ENCODE results near the gene RSPH1.

The RSPH1 gene

GRCh38 chr21:42542596-42542995 is 46.6 kb upstream of the RSPH1 start:
- TF ChIP-seq BHLHE40 (IDR thresholded peaks at IDR 0.05; ENCODE audit: borderline replicate concordance) (no peak), FOXK2 (IDR thresholded peaks at IDR 0.05) (no peak), ARNT (IDR thresholded peaks at IDR 0.05) (no peak), PKNOX1 (IDR thresholded peaks at IDR 0.05) (no peak)
- no peak for DNase-seq (ENCODE audit: extremely low spot score)
- ChIA-PET CTCF (no interaction called here), POLR2A (no interaction called here)

- ChIA-PET POLR2A (no interaction called here), CTCF (no interaction called here)
- no peak for TF ChIP-seq CTBP1 (IDR thresholded peaks at IDR 0.05; ENCODE audit: borderline replicate concordance)
- no peak for TF ChIP-seq ELF4 (IDR thresholded peaks at IDR 0.05)
- TF ChIP-seq FOXM1 (IDR thresholded peaks at IDR 0.05; ENCODE audit: borderline replicate concordance): no peak
- no peak for TF ChIP-seq FOXK2 (IDR thresholded peaks at IDR 0.05)
- no peak for TF ChIP-seq NFRKB (IDR thresholded peaks at IDR 0.05)
- TF ChIP-seq FOXA1 (IDR thresholded peaks at IDR 0.05): no peak
- no peak for TF ChIP-seq PKNOX1 (IDR thresholded peaks at IDR 0.05)
- TF ChIP-seq SUZ12 (IDR thresholded peaks at IDR 0.05): no peak
- no peak for TF ChIP-seq L3MBTL2 (conservative IDR thresholded peaks at IDR 0.05)
- TF ChIP-seq BHLHE40 (IDR thresholded peaks at IDR 0.05; ENCODE audit: borderline replicate concordance): no peak
- TF ChIP-seq ZNF384 (IDR thresholded peaks at IDR 0.05): no peak
- TF ChIP-seq ARNT (IDR thresholded peaks at IDR 0.05): no peak
- no peak for TF ChIP-seq SP1 (IDR thresholded peaks at IDR 0.05)
- TF ChIP-seq TARDBP (IDR thresholded peaks at IDR 0.05): no peak
- no peak for DNase-seq (ENCODE audit: extremely low spot score)
Observed at GRCh38 chr21:42542196-42542595, 46.2 kb upstream of the RSPH1 start.

GRCh38 chr21:42541618-42542017 is 45.6 kb upstream of the RSPH1 start:
- no peak for TF ChIP-seq PKNOX1 (IDR thresholded peaks at IDR 0.05)
- no peak for TF ChIP-seq CTBP1 (IDR thresholded peaks at IDR 0.05; ENCODE audit: borderline replicate concordance)
- TF ChIP-seq NFRKB (IDR thresholded peaks at IDR 0.05): no peak
- TF ChIP-seq L3MBTL2 (conservative IDR thresholded peaks at IDR 0.05): no peak
- POLR2A ChIA-PET: no interaction called here
- DNase-seq (ENCODE audit: extremely low spot score): no peak
- CTCF ChIA-PET: no interaction called here

GRCh38 chr21:42541174-42541573 is 45.1 kb upstream of the RSPH1 start:
- no peak for TF ChIP-seq ELF4 (IDR thresholded peaks at IDR 0.05)
- no peak for TF ChIP-seq ZNF384 (IDR thresholded peaks at IDR 0.05)
- TF ChIP-seq SP1 (IDR thresholded peaks at IDR 0.05): no peak
- no peak for TF ChIP-seq CTBP1 (IDR thresholded peaks at IDR 0.05; ENCODE audit: borderline replicate concordance)
- no peak for TF ChIP-seq HDGF (IDR thresholded peaks at IDR 0.05; ENCODE audit: borderline replicate concordance)
- TF ChIP-seq LEF1 (IDR thresholded peaks at IDR 0.05; ENCODE audit: borderline replicate concordance): no peak
- TF ChIP-seq SUZ12 (IDR thresholded peaks at IDR 0.05): no peak
- TF ChIP-seq BHLHE40 (IDR thresholded peaks at IDR 0.05; ENCODE audit: borderline replicate concordance): no peak
- no peak for TF ChIP-seq TARDBP (IDR thresholded peaks at IDR 0.05)
- TF ChIP-seq FOXA1 (IDR thresholded peaks at IDR 0.05): no peak
- TF ChIP-seq FOXM1 (IDR thresholded peaks at IDR 0.05; ENCODE audit: borderline replicate concordance): no peak
- no peak for TF ChIP-seq ARNT (IDR thresholded peaks at IDR 0.05)
- no peak for TF ChIP-seq FOXK2 (IDR thresholded peaks at IDR 0.05)
- ChIA-PET POLR2A (no interaction called here), CTCF (no interaction called here)
- DNase-seq (ENCODE audit: extremely low spot score): no peak

- TF ChIP-seq ARNT (IDR thresholded peaks at IDR 0.05) (no peak), NFRKB (IDR thresholded peaks at IDR 0.05) (no peak), FOXA1 (IDR thresholded peaks at IDR 0.05) (no peak), FOXK2 (IDR thresholded peaks at IDR 0.05) (no peak), SUZ12 (IDR thresholded peaks at IDR 0.05) (no peak), L3MBTL2 (conservative IDR thresholded peaks at IDR 0.05) (no peak), FOXM1 (IDR thresholded peaks at IDR 0.05; ENCODE audit: borderline replicate concordance) (no peak), SP1 (IDR thresholded peaks at IDR 0.05) (no peak), PKNOX1 (IDR thresholded peaks at IDR 0.05) (no peak), ZNF384 (IDR thresholded peaks at IDR 0.05) (no peak), ELF4 (IDR thresholded peaks at IDR 0.05) (no peak), BHLHE40 (IDR thresholded peaks at IDR 0.05; ENCODE audit: borderline replicate concordance) (no peak), HDGF (IDR thresholded peaks at IDR 0.05; ENCODE audit: borderline replicate concordance) (no peak), LEF1 (IDR thresholded peaks at IDR 0.05; ENCODE audit: borderline replicate concordance) (no peak), CTBP1 (IDR thresholded peaks at IDR 0.05; ENCODE audit: borderline replicate concordance) (no peak), TARDBP (IDR thresholded peaks at IDR 0.05) (no peak)
- no peak for DNase-seq (ENCODE audit: extremely low spot score)
- CTCF ChIA-PET: no interaction called here
- POLR2A ChIA-PET: interaction anchor here (0.6 kb wide), 1 partner anchor 1472 kb away, joined by 3 read pairs; the partner anchor contains the start of gene TRAPPC10
Observed at GRCh38 chr21:42540396-42540795, 44.4 kb upstream of the RSPH1 start.

GRCh38 chr21:42539931-42540343 is 43.9 kb upstream of the RSPH1 start:
- ChIA-PET CTCF (no interaction called here), POLR2A (interaction anchor here (0.6 kb wide), 1 partner anchor 1472 kb away, joined by 3 read pairs; the partner anchor contains the start of gene TRAPPC10)
- no peak for TF ChIP-seq FOXM1 (IDR thresholded peaks at IDR 0.05; ENCODE audit: borderline replicate concordance)
- TF ChIP-seq SP1 (IDR thresholded peaks at IDR 0.05): no peak
- no peak for TF ChIP-seq NFRKB (IDR thresholded peaks at IDR 0.05)
- no peak for DNase-seq (ENCODE audit: extremely low spot score)

Measured in HEK293T (cell line).